Suppressor macrophage (primary cell): ENCODE measurements around the gene MRO.

Experiments
- DNase-seq, 4 experiments: peaks; one replicate each; pipeline ENCODE4 v3.0.0-alpha.2; 2020 to 2022
- total RNA-seq, 17 experiments: gene quantifications; one replicate each; lab custom pipeline; 2026; ENCODE audit warnings: mixed read lengths in 6 of 17, inconsistent platforms in 3 of 17; lab: John Stamatoyannopoulos, UW

MRO gene
- total RNA-seq, result 4.1 to 23.6 (median 11.2) reads per million in 17 experiments

- peak; percentile 85 to 93 (median 90) for DNase-seq
These were observed at the start of gene MRO for GRCh38 chr18:50819728-50820378. Gene MRO (minus strand): TSS chr18:50820016. CDS start chr18:50809400, 10,616 bp downstream.

DNA sequence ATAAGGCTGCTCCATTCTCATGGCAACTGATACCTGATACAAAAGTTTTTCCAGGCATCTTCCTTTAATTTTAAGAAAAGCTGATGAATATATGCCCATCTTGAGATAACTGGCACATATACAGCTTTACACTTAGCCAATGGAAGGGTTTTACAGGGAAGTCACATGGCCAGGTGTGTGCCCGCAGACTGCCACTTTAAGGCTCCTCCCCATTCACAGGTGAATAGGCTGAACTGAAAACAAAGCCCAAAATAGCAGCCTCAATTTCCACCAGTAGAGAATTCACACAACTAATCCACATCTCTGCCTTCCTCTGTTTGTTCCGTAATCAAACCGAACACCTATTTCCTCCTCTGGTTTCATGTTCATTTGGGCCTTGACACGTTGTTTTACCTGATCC lies 49.3 kb upstream of the MRO start:
- no peak for DNase-seq

- peak in 3 of 4 experiments; percentile 39 to 72 (median 57) for DNase-seq
These were observed 46.9 kb upstream of the MRO start for GRCh38 chr18:50866765-50867164.

DNA sequence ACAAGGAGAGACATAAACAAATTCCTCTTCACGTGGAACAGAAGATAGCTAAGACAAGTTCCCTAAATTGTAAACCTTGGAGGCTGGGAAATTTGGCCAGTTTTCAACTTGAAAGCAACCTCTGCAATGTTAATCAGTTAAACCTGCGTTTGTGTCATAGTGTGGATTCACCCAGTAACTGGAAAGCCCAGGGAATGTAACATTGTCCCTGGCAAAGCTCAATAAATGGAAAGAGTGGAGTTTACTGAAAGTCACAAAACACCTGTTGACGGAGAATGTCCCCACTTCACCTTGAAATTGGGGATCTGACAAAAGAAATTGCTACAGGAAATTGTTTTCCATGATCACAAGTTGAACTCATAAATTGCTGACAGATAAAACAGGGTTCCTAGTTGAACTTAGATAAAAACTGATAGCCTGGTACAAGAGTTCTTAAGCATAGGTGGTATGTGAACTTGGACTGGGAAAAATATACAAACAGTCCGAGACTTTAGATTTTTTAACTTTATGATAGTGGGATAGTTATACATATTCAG lies 44.1 kb upstream of the MRO start:
- peak in 2 of 4 experiments; percentile 17 to 32 for DNase-seq

DNA sequence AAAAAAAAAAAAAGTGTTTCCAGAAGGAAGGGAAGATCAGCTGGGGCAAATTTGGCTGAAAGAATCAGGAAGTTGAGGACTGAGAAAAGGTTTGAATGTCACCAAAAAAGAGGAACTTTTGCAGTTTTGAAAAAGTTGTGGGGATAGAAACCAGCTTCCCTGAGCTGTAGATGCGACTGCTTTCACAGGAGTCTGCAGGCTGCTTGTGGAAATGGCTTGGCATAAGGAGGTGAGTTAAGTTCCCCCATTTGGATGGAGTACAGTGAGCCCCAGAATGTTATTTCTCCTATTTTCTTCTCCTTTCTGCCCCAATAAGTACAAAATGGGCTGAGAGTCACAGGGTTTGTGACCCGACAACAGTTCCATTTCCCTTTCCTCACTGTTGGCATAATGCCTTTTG lies 42.6 kb upstream of the MRO start:
- peak; percentile 73 to 90 (median 82) for DNase-seq

DNA sequence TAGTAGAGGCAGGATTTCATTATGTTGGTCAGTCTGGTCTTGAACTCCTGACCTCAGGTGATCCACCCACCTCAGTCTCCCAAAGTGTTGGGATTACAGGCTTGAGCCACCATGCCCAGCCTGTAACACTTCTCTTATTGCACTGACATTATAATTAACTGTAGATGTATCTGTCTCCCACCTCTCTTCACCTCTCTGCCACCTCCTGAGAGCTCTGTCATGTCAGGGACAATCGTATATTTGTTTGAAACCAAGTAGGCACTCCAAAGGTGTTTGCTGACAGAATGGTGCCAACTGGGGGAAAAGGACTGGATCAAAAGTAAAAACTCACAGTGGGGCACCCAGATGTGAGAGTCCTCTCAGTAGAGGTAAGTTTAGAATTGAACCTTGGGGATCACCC lies 41.8 kb upstream of the MRO start:
- DNase-seq, result no peak

GRCh38 chr18:50859793-50860555 lies 40.2 kb upstream of the MRO start:
- DNase-seq, result no peak

GRCh38 chr18:50857694-50858093 lies 37.9 kb upstream of the MRO start:
- DNase-seq, result peak in 3 of 4 experiments; percentile 52 to 62 (median 58)

- peak in 2 of 4 experiments; percentile 36 to 41 for DNase-seq
These were observed 37.4 kb upstream of the MRO start for GRCh38 chr18:50857166-50857565.

GRCh38 chr18:50855976-50856757 lies 36.4 kb upstream of the MRO start:
- no peak for DNase-seq

DNA sequence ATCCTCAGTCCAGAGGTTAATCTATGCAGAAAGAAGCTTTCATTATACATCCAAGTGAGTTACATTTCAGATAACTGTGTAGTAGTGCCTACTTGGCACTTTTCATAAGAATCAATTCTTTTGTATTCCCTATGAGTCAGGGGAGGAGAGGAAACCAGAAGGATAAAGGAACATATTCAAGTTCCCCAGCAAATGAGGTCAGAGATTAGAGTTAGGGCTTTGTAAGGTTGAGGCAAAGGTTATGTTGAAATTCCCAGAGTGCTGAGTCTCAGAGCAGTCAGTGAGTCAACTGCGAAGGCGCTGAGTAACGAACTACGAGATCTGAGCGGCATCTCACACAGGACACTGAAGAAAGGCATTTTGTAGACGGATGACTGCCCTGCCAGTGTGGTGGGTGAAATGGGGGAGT lies 34.1 kb upstream of the MRO start:
- peak; percentile 89 to 98 (median 94) for DNase-seq

GRCh38 chr18:50850307-50851065 lies 30.7 kb upstream of the MRO start:
- DNase-seq, result peak in 3 of 4 experiments; percentile 55 to 66 (median 55)

- DNase-seq, result peak; percentile 40 to 80 (median 63)
These were observed 29.6 kb upstream of the MRO start for GRCh38 chr18:50849419-50849821.

- DNase-seq, result peak; percentile 45 to 85 (median 67)
These were observed 29.2 kb upstream of the MRO start for GRCh38 chr18:50848991-50849390.

DNA sequence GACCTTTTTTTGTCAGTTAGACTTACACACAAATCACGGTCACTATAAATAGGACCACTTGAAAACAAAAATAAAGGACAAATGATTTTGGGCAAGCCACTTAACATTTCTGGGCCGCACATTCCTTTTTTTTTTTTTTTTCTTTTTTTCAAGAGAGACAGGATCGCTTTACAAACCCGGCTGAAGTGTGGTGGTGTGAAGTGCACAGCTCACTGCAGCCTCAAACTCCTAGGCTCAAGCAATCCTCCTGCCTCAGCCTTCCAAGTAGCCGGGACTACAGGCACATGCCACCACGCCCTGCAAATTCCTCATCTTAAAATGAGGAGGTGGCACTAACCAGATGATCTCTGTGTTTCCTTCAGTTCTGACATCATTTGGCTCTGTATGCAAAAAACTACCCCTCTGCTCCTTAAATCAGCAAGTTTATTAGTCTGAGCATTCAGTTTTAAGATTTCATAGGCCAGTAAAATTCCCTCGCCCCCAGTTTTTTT lies 28.3 kb upstream of the MRO start:
- DNase-seq, result peak; percentile 73 to 90 (median 84)

DNA sequence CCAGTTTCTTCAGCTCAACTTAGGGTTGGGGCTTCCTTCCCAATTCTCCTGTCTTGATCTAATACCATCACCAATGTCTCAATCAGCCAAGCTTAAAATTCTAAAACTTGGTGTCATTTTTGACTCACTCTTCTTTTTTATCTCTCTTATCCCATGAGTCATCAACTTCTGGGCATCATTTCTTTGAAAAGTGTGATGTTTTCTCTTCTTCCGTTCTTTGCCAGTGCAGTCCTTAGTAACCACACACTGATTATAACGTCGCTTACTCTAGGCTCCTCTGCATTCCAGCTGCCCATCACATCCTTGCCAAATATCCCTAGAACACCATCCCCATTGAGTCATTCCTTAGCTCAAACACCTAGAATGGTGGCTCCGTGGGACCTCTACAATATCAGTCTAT lies 27.4 kb upstream of the MRO start:
- DNase-seq, result peak in 2 of 4 experiments; percentile 16 to 29

GRCh38 chr18:50844960-50845359 lies 25.1 kb upstream of the MRO start:
- no peak for DNase-seq

DNA sequence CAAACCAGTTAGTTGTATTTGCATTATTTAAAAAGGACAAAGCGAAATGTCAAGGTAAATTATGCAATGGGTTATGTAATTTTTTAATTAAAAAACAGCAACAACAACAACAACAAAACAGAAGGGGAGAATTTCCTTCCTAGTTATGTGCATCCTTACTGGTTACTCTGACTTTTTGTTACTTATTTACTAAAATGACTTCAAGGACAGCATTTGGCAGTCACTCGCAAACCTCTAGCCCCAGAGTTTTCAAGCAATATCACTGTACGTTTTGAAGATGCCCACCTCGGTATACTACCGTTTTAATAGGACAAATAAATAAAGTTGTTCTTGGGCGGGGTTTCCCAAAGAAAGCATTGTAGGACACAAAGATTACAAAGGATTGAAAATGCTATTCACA lies 24.7 kb upstream of the MRO start:
- no peak for DNase-seq

- peak; percentile 42 to 77 (median 64) for DNase-seq
These were observed 23.0 kb upstream of the MRO start for GRCh38 chr18:50842846-50843245.

GRCh38 chr18:50839996-50840395 lies 20.2 kb upstream of the MRO start:
- DNase-seq, result no peak

- DNase-seq, result no peak
These were observed 19.5 kb upstream of the MRO start for GRCh38 chr18:50839341-50839740.

DNA sequence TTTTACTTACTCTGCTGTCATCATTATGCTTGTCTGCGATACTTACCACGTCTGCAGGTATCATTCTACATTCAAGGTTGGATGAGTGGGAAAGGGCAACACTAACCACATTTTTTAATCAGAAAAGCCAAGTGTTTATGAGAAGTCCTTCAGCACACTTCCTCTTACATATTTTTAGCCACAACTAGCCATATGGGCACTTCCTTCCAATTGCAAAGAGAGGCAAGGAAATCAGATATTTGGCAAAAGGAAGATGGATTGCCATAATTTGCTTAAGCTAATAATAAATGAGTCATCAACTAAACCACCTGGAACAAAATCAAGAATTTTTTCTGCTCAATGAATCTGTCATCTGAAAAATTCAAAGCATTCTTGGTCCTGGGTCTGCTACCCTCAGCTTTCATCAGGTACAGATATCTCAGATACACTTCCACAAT lies 16.7 kb upstream of the MRO start:
- DNase-seq, result peak; percentile 36 to 75 (median 53)
